Vagina (tissue), 2 donors: ENCODE results near the gene NUAK1. TPM values are rescaled to one million over a fixed set of nuclear protein-coding genes. Genes with fewer than 3 reads are reported as not detected.

Source experiments
- DNase-seq, 2 donors: peaks; one replicate each; pipeline ENCODE4 v3.0.0-alpha.2; 2017; ENCODE audit errors: extremely low spot score in 2 of 2
- H3K27ac ChIP-seq: fragments of 200-600 bp; sonication (generic); one replicate; pipeline ENCODE4 v1.5.1; 2019
- H3K27me3 ChIP-seq: fragments of 200-600 bp; sonication (generic); one replicate; pipeline ENCODE4 v1.5.1; 2019
- H3K36me3 ChIP-seq, 2 donors: fragments of 200-600 bp; sonication (generic); one replicate each; pipeline ENCODE4 v1.5.1; 2017 to 2019
- H3K4me1 ChIP-seq: fragments of 200-600 bp; sonication (generic); one replicate; pipeline ENCODE4 v1.5.1; 2019
- H3K4me3 ChIP-seq, 2 donors: fragments of 200-600 bp; sonication (generic); 1 replicate in 1 of 2; 2 replicates in 1 of 2; pipeline ENCODE4 v1.5.1; 2016 to 2019
- H3K9me3 ChIP-seq: fragments of 200-600 bp; sonication (generic); one replicate; pipeline ENCODE4 v1.5.1; 2019
- POLR2A ChIP-seq, 2 donors: fragments of 450-650 bp; IDR thresholded peaks; one replicate each; pipeline ENCODE4 v1.6.1; 2017; ENCODE audit warnings: antibody characterized with exemption in 2 of 2, mild to moderate bottlenecking in 2 of 2, moderate library complexity in 2 of 2
- POLR2AphosphoS5 ChIP-seq, 2 donors: sonication (generic); formaldehyde crosslinking; IDR thresholded peaks; one replicate each; pipeline ENCODE4 v1.9.0; 2017; ENCODE audit warnings: antibody characterized with exemption in 2 of 2, mild to moderate bottlenecking in 2 of 2, low read depth in 1 of 2; ENCODE audit not compliant: insufficient read depth in 1 of 2
- intact Hi-C: fragments of 100-400 bp; cut with DNase I; formaldehyde crosslinking; loops from one replicate; pipeline ENCODE4 v1.15.1; 2023
- total RNA-seq: library from RNA; depleted of rRNA; stranded (reverse); fragments of >200 nt; gene quantifications from one replicate; pipeline ENCODE4 v1.2.3, GENCODE V29; 2016
- TF ChIP-seq, protein P1 (sequence below), 3 experiments: fragments of 450-650 bp in 2 of 3; fragments of 200-600 bp in 1 of 3; sonication (generic) in 1 of 3; IDR thresholded peaks; one replicate each; pipeline ENCODE4 v1.5.1; 2017 to 2019; ENCODE audit warnings: antibody characterized with exemption in 3 of 3, mild to moderate bottlenecking in 2 of 3, moderate library complexity in 2 of 3

The NUAK1 gene
- total RNA-seq, 1 donor from 2014 or later: 22.8 TPM

DNA sequence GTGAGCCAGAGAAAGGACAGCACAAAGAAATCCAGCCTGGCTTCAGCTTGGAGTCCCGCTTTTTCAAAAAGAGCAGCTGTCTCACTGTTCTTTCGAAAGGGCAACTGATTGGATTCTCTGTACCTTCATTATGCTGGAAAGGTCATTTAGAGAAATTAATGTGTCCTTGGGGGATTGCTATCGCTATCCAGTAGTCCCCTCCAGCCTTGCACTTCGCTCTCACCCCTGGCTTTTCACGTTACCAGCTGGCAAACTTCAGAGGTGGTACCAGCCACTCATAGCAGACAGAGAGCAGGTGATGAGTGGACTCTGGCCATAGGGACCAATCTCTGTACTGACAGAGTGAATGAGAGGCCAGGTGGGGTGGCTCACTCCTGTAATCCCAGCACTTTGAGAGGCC lies 11.8 kb upstream of the NUAK1 start:
- Histone ChIP-seq H3K36me3 (no peaks in the 10 kb centered on the region), H3K4me3 (no peak overlapping the region), H3K4me1 (no peaks in the 10 kb centered on the region), H3K27me3 (no peaks in the 10 kb centered on the region), H3K27ac (no peak overlapping the region), H3K9me3 (no peaks in the 10 kb centered on the region)
- peak in 1 of 2 donors; percentile 44 for DNase-seq
- TF ChIP-seq POLR2A (IDR thresholded peaks at IDR 0.05): no peak
- TF ChIP-seq, protein P1, sequence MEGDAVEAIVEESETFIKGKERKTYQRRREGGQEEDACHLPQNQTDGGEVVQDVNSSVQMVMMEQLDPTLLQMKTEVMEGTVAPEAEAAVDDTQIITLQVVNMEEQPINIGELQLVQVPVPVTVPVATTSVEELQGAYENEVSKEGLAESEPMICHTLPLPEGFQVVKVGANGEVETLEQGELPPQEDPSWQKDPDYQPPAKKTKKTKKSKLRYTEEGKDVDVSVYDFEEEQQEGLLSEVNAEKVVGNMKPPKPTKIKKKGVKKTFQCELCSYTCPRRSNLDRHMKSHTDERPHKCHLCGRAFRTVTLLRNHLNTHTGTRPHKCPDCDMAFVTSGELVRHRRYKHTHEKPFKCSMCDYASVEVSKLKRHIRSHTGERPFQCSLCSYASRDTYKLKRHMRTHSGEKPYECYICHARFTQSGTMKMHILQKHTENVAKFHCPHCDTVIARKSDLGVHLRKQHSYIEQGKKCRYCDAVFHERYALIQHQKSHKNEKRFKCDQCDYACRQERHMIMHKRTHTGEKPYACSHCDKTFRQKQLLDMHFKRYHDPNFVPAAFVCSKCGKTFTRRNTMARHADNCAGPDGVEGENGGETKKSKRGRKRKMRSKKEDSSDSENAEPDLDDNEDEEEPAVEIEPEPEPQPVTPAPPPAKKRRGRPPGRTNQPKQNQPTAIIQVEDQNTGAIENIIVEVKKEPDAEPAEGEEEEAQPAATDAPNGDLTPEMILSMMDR (IDR thresholded peaks at IDR 0.05): no peak
- TF ChIP-seq POLR2AphosphoS5 (IDR thresholded peaks at IDR 0.05; ENCODE audit: insufficient read depth in 1 of 2, low read depth in 1 of 2): no peak
- intact Hi-C loops: no loop called here

DNA sequence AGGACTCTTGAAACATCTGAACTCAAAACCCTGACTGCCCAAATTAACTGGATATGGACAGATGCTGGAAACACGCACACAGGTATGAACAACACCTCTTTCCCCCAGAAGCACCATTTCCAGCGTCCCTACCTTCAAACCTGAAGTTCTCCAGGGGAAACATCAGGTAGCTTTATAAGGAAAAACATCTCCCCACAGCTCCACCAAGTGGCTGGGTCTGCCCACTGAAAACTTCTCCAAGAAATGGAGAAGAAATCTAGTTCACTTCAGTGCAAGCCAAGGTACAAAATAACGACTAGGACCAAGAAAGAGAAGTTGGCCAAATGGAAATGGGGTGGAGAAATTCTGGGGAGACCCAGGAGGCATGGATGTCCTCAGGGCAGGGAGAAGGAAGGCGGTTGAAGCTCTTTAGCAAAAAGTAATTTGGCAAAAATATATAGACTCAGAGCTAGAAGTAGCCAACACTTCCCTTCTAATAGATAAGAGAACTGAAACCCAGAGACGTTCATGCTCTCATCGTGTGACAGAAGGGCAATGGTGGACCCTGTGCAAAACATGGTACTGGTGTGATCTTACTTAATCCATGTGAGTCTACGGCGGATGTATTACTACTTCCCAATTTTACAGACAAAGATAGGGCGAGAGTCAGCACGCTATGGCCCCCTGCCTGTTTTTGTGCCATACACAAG lies 10.5 kb upstream of the NUAK1 start:
- Histone ChIP-seq H3K27me3 (no peaks in the 10 kb centered on the region), H3K36me3 (no peaks in the 10 kb centered on the region), H3K4me3 (no peak overlapping the region), H3K9me3 (no peaks in the 10 kb centered on the region), H3K27ac (no peak overlapping the region), H3K4me1 (no peaks in the 10 kb centered on the region)
- TF ChIP-seq, protein P1 (IDR thresholded peaks at IDR 0.05): peak in 1 of 3 experiments; percentile 32
- TF ChIP-seq POLR2A (IDR thresholded peaks at IDR 0.05): no peak
- peak in 1 of 2 donors; percentile 64 for DNase-seq
- intact Hi-C loops: no loop called here

DNA sequence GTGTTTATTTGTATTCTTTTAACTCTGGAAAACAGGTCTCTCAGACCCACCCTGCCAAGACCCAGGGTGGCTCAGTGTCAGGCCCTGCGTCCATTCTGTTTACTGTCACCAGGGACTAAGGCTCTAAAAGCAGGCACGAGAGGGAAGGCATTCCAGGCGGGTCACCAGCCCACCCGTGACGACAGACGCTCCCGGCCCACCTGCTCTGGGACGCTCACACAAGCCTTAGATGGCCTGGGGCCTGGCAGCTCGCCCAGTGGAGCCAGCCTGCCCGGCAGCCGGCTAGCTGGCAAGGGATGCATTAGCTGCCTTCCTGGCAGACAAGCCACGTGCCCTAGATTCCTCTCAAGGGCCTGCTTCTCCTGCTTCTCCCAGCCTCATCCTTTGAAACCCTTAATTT lies 9.2 kb upstream of the NUAK1 start:
- H3K27ac ChIP-seq: no peak overlapping the region
- peaks cover 1% of the 10 kb centered on the region for H3K4me1 ChIP-seq
- intact Hi-C loops: no loop called here
- no peaks in the 10 kb centered on the region for H3K9me3 ChIP-seq
- H3K4me3 ChIP-seq: no peak overlapping the region
- no peaks in the 10 kb centered on the region for H3K27me3 ChIP-seq
- DNase-seq: peak in 1 of 2 donors; percentile 58
- no peak for TF ChIP-seq POLR2AphosphoS5 (IDR thresholded peaks at IDR 0.05; ENCODE audit: insufficient read depth in 1 of 2, low read depth in 1 of 2)
- H3K36me3 ChIP-seq: no peaks in the 10 kb centered on the region

DNA sequence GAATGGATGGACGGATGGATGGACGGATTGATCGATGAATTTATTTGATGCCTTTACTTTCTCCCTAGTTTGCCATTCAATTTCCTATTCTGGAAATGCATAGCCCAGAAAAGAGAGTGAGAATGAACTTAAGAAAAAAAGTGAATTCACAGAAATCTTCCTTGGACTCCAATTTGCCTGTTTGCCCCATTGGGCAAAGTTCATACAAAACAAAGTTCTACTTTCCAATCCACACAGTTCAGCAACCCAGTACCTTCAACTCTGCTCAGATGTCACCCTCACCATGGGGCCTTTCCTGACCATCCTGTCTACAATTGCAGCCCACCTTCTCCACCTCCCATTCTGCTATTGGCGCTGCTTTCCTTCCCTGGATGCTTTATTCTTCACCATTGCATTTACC lies 8.2 kb upstream of the NUAK1 start:
- Histone ChIP-seq H3K4me1 (peaks cover 11% of the 10 kb centered on the region), H3K4me3 (no peak overlapping the region), H3K36me3 (no peaks in the 10 kb centered on the region), H3K27ac (no peak overlapping the region), H3K9me3 (no peaks in the 10 kb centered on the region), H3K27me3 (no peaks in the 10 kb centered on the region)
- peak in 1 of 2 donors; percentile 18 for DNase-seq
- TF ChIP-seq, protein P1 (IDR thresholded peaks at IDR 0.05): no peak
- TF ChIP-seq POLR2AphosphoS5 (IDR thresholded peaks at IDR 0.05; ENCODE audit: insufficient read depth in 1 of 2, low read depth in 1 of 2) (no peak), POLR2A (IDR thresholded peaks at IDR 0.05) (no peak)
- intact Hi-C loops: no loop called here

DNA sequence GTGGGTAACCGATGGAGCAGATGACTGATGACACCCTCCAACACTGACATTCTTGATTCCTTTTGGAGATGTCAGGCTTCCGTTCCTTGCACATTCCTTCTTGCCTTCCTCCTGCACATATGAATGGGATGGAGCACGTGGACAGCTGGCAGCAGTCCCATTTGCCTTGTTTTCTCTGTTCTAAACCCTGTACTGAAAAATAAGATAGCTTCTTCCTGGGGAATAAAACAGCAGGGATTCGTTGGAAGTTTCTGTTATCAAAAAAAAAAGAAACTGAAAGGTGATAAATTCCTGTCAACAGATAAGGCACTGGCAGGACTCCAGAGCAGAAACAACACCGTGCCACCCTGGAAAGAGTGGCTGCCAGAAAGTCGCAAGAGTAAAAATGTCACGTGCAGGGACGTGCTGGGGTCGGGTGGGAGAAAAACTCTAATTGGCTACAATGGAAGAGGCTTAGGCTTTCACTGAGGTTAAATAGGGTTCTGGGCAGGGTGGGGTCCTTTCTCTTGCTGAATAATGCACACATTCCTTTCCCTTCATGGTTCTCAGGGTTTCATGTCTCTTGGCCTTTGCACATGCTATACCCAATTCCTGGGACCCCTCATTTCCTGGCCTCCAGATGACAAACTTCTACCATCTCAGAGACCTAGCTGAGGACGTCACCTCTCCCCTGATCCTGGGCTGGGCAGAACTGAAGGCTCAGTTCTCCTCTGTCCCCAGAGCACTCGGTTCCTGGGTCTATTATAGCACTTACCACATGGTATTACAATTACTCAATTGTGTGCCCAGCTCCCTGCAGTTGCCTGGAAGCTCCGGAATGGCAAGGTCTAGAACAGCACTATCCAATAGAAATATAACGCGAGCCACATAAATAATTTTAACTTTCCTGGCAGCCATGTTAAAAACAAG lies 7.0 kb upstream of the NUAK1 start:
- Histone ChIP-seq H3K4me1 (peaks cover 23% of the 10 kb centered on the region), H3K27me3 (no peaks in the 10 kb centered on the region), H3K36me3 (no peaks in the 10 kb centered on the region), H3K27ac (no peak overlapping the region), H3K9me3 (no peaks in the 10 kb centered on the region), H3K4me3 (no peak overlapping the region)
- DNase-seq: peak in 1 of 2 donors; percentile 56
- intact Hi-C loops: no loop called here
- TF ChIP-seq POLR2A (IDR thresholded peaks at IDR 0.05): no peak
- TF ChIP-seq, protein P1 (IDR thresholded peaks at IDR 0.05): no peak
- TF ChIP-seq POLR2AphosphoS5 (IDR thresholded peaks at IDR 0.05; ENCODE audit: insufficient read depth in 1 of 2, low read depth in 1 of 2): no peak
